ENCODE data around the gene HPCAL1.

The HPCAL1 gene

GRCh38 chr2:10274983-10275802 is 27.5 kb upstream of the HPCAL1 start:
- TF ChIP-seq YY1 (IDR thresholded peaks at IDR 0.05; ENCODE audit: low read depth) (no peak), REST (IDR thresholded peaks at IDR 0.05; ENCODE audit: low read depth) (no peak), ZBTB7A (IDR thresholded peaks at IDR 0.05; ENCODE audit: low read depth) (no peak), RAD21 (IDR thresholded peaks at IDR 0.05; ENCODE audit: low read depth) (no peak), TAF1 (IDR thresholded peaks at IDR 0.05; ENCODE audit: low read depth) (no peak)

GRCh38 chr2:10276481-10277292 is 26.0 kb upstream of the HPCAL1 start:
- TF ChIP-seq TAF1 (IDR thresholded peaks at IDR 0.05; ENCODE audit: low read depth) (no peak), USF1 (IDR thresholded peaks at IDR 0.05) (no peak), FOXM1 (IDR thresholded peaks at IDR 0.05; ENCODE audit: borderline replicate concordance, low read depth) (no peak), EGR1 (IDR thresholded peaks at IDR 0.05) (no peak), REST (IDR thresholded peaks at IDR 0.05; ENCODE audit: low read depth) (no peak), TCF12 (IDR thresholded peaks at IDR 0.05; ENCODE audit: low read depth) (no peak), MAX (IDR thresholded peaks at IDR 0.05) (no peak), RAD21 (IDR thresholded peaks at IDR 0.05; ENCODE audit: low read depth) (no peak), ZBTB7A (IDR thresholded peaks at IDR 0.05; ENCODE audit: low read depth) (no peak), EP300 (IDR thresholded peaks at IDR 0.05; ENCODE audit: borderline replicate concordance) (no peak), CEBPB (IDR thresholded peaks at IDR 0.05) (no peak), YY1 (IDR thresholded peaks at IDR 0.05; ENCODE audit: low read depth) (no peak), NFIC (IDR thresholded peaks at IDR 0.05) (no peak)

GRCh38 chr2:10277293-10278028 is 25.2 kb upstream of the HPCAL1 start:
- TF ChIP-seq MAX (IDR thresholded peaks at IDR 0.05) (no peak), NFIC (IDR thresholded peaks at IDR 0.05) (no peak), YY1 (IDR thresholded peaks at IDR 0.05; ENCODE audit: low read depth) (no peak), TAF1 (IDR thresholded peaks at IDR 0.05; ENCODE audit: low read depth) (no peak), TCF12 (IDR thresholded peaks at IDR 0.05; ENCODE audit: low read depth) (no peak), REST (IDR thresholded peaks at IDR 0.05; ENCODE audit: low read depth) (no peak), EGR1 (IDR thresholded peaks at IDR 0.05) (no peak), USF1 (IDR thresholded peaks at IDR 0.05) (no peak), FOXM1 (IDR thresholded peaks at IDR 0.05; ENCODE audit: borderline replicate concordance, low read depth) (no peak), ZBTB7A (IDR thresholded peaks at IDR 0.05; ENCODE audit: low read depth) (no peak)
